ENCODE results near the gene LCE2B. TPM values are rescaled to one million over a fixed set of nuclear protein-coding genes. Genes with fewer than 3 reads are reported as not detected.

The LCE2B gene
- polyA plus RNA-seq, 6 donors from 2014 or later: not detected

GRCh38 chr1:152679459-152679858, 6.5 kb upstream of the LCE2B start:
- Mint-ChIP-seq H3K27me3 (peaks cover 34 to 54% (median 51%) of the 10 kb centered on the region in 3 donors), H3K27ac (no peak overlapping the region), H3K4me3 (no peak overlapping the region), H3K9me3 (no peaks in the 10 kb centered on the region), H3K4me1 (no peaks in the 10 kb centered on the region), H3K36me3 (no peaks in the 10 kb centered on the region)
- DNase-seq (no peak), ATAC-seq (ENCODE audit: low read depth in 2 of 2) (no peak)

GRCh38 chr1:152681616-152682015, 4.3 kb upstream of the LCE2B start:
- no peaks in the 10 kb centered on the region for H3K4me1 Mint-ChIP-seq
- no peaks in the 10 kb centered on the region for H3K9me3 Mint-ChIP-seq
- H3K36me3 Mint-ChIP-seq: no peaks in the 10 kb centered on the region
- no peak for DNase-seq
- H3K27me3 Mint-ChIP-seq: peaks cover 34 to 46% (median 41%) of the 10 kb centered on the region in 3 donors
- no peak overlapping the region for H3K4me3 Mint-ChIP-seq
- no peak for ATAC-seq (ENCODE audit: low read depth in 2 of 2)
- H3K27ac Mint-ChIP-seq: peak overlapping the region in 1 of 6 donors; percentile 73

GRCh38 chr1:152683846-152684245, 2.1 kb upstream of the LCE2B start:
- Mint-ChIP-seq H3K27me3 (peaks cover 21 to 36% (median 33%) of the 10 kb centered on the region in 3 donors), H3K4me1 (no peaks in the 10 kb centered on the region), H3K36me3 (no peaks in the 10 kb centered on the region), H3K9me3 (no peaks in the 10 kb centered on the region), H3K4me3 (no peak overlapping the region), H3K27ac (no peak overlapping the region)
- DNase-seq (no peak), ATAC-seq (ENCODE audit: low read depth in 2 of 2) (no peak)

GRCh38 chr1:152697701-152698600, 12.0 kb downstream of the LCE2B start, which contains the start of gene LCE2A:
Gene LCE2A, plus strand, starts transcription at chr1:152698345. Its CDS starts 557 bp downstream, at chr1:152698902.
- peaks cover 0 to 11% (median 4%) of the 10 kb centered on the region in 7 donors for H3K9me3 Mint-ChIP-seq
- no peaks in the 10 kb centered on the region for H3K4me1 Mint-ChIP-seq
- no peak for DNase-seq
- peaks cover 8 to 19% (median 12%) of the 10 kb centered on the region in 3 donors for H3K27me3 Mint-ChIP-seq
- H3K4me3 Mint-ChIP-seq: no peak within 1 kb of the TSS
- no peak within 1 kb of the TSS for H3K27ac Mint-ChIP-seq
- H3K36me3 Mint-ChIP-seq: no peaks in the 10 kb centered on the region
- ATAC-seq (ENCODE audit: low read depth in 2 of 2): no peak

GRCh38 chr1:152699746-152700145, 13.8 kb downstream of the LCE2B start:
- H3K9me3 Mint-ChIP-seq: peaks cover 0 to 6% (median 4%) of the 10 kb centered on the region in 7 donors
- peaks cover 8 to 15% (median 13%) of the 10 kb centered on the region in 3 donors for H3K27me3 Mint-ChIP-seq
- no peaks in the 10 kb centered on the region for H3K36me3 Mint-ChIP-seq
- ATAC-seq (ENCODE audit: low read depth in 2 of 2) (no peak), DNase-seq (no peak)
- no peak overlapping the region for H3K4me3 Mint-ChIP-seq
- H3K4me1 Mint-ChIP-seq: no peaks in the 10 kb centered on the region
- H3K27ac Mint-ChIP-seq: no peak overlapping the region

GRCh38 chr1:152707860-152708259, 21.9 kb downstream of the LCE2B start, which contains the start of gene LCE4A:
Gene LCE4A, plus strand, starts transcription at chr1:152708160. Its CDS starts 916 bp downstream, at chr1:152709076.
- Mint-ChIP-seq H3K27ac (peak within 1 kb of the TSS in 1 of 6 donors; percentile 4), H3K36me3 (no peaks in the 10 kb centered on the region), H3K4me3 (peak within 1 kb of the TSS in 1 of 8 donors; percentile 29), H3K9me3 (peaks cover 0 to 12% (median 0%) of the 10 kb centered on the region in 7 donors), H3K27me3 (peaks cover 31 to 43% (median 35%) of the 10 kb centered on the region in 3 donors), H3K4me1 (no peaks in the 10 kb centered on the region)
- DNase-seq (no peak), ATAC-seq (ENCODE audit: low read depth in 2 of 2) (no peak)

GRCh38 chr1:152718238-152718637, 32.3 kb downstream of the LCE2B start:
- Mint-ChIP-seq H3K36me3 (no peaks in the 10 kb centered on the region), H3K9me3 (peaks cover 0 to 23% (median 11%) of the 10 kb centered on the region in 7 donors), H3K4me1 (no peaks in the 10 kb centered on the region), H3K27me3 (peaks cover 4 to 37% (median 10%) of the 10 kb centered on the region in 3 donors), H3K4me3 (no peak overlapping the region), H3K27ac (no peak overlapping the region)
- DNase-seq: no peak
- no peak for ATAC-seq (ENCODE audit: low read depth in 2 of 2)

GRCh38 chr1:152725261-152725660, 39.3 kb downstream of the LCE2B start:
- DNase-seq (no peak), ATAC-seq (ENCODE audit: low read depth in 2 of 2) (no peak)
- no peak overlapping the region for H3K4me3 Mint-ChIP-seq
- H3K4me1 Mint-ChIP-seq: no peaks in the 10 kb centered on the region
- H3K27me3 Mint-ChIP-seq: peaks cover 0 to 11% (median 10%) of the 10 kb centered on the region in 3 donors
- H3K9me3 Mint-ChIP-seq: no peaks in the 10 kb centered on the region
- no peak overlapping the region for H3K27ac Mint-ChIP-seq
- no peaks in the 10 kb centered on the region for H3K36me3 Mint-ChIP-seq

- ATAC-seq (ENCODE audit: low read depth in 2 of 2): no peak
- Mint-ChIP-seq H3K4me1 (no peaks in the 10 kb centered on the region), H3K4me3 (no peak overlapping the region), H3K27me3 (peaks cover 7 to 11% (median 10%) of the 10 kb centered on the region in 3 donors), H3K9me3 (no peaks in the 10 kb centered on the region), H3K36me3 (no peaks in the 10 kb centered on the region), H3K27ac (no peak overlapping the region)
- no peak for DNase-seq
Observed at GRCh38 chr1:152728986-152729385, 43.1 kb downstream of the LCE2B start.

- peaks cover 31 to 43% (median 33%) of the 10 kb centered on the region in 3 donors for H3K27me3 Mint-ChIP-seq
- no peak for ATAC-seq (ENCODE audit: low read depth in 2 of 2)
- H3K4me1 Mint-ChIP-seq: no peaks in the 10 kb centered on the region
- H3K36me3 Mint-ChIP-seq: no peaks in the 10 kb centered on the region
- no peak for DNase-seq
- peaks cover 0 to 1% (median 0%) of the 10 kb centered on the region in 7 donors for H3K9me3 Mint-ChIP-seq
- no peak overlapping the region for H3K4me3 Mint-ChIP-seq
- peak overlapping the region in 1 of 6 donors; percentile 1 for H3K27ac Mint-ChIP-seq
Observed at GRCh38 chr1:152735648-152736047, 49.7 kb downstream of the LCE2B start.

Other genes starting within 250 kb of the LCE2B start
- not detected for gene LCE5A, start 175.3 kb upstream of the LCE2B start, polyA plus RNA-seq (ENCODE audit: low read depth in 6 of 6)
- gene CRCT1, start 171.6 kb upstream of the LCE2B start, polyA plus RNA-seq (ENCODE audit: low read depth in 6 of 6): not detected
- not detected for gene LCE3E, start 119.3 kb upstream of the LCE2B start, polyA plus RNA-seq (ENCODE audit: low read depth in 6 of 6)
- gene LCE3D, start 105.6 kb upstream of the LCE2B start, polyA plus RNA-seq (ENCODE audit: low read depth in 6 of 6): not detected
- gene LCE3C, start 85.9 kb upstream of the LCE2B start, polyA plus RNA-seq (ENCODE audit: low read depth in 6 of 6): not detected
- gene LCE3B, start 72.3 kb upstream of the LCE2B start, polyA plus RNA-seq (ENCODE audit: low read depth in 6 of 6): not detected
- not detected for gene LCE3A, start 63.0 kb upstream of the LCE2B start, polyA plus RNA-seq (ENCODE audit: low read depth in 6 of 6)
- gene LCE2D, start 22.7 kb upstream of the LCE2B start, polyA plus RNA-seq (ENCODE audit: low read depth in 6 of 6): not detected
- not detected for gene LCE2C, start 10.8 kb upstream of the LCE2B start, polyA plus RNA-seq (ENCODE audit: low read depth in 6 of 6)
- gene LCE2A, start 12.2 kb downstream of the LCE2B start, polyA plus RNA-seq (ENCODE audit: low read depth in 6 of 6): not detected
- gene LCE4A, start 22.0 kb downstream of the LCE2B start, polyA plus RNA-seq (ENCODE audit: low read depth in 6 of 6): not detected
- gene KPRP, start 71.9 kb downstream of the LCE2B start, polyA plus RNA-seq (ENCODE audit: low read depth in 6 of 6): not detected
- gene LCE1F, start 89.0 kb downstream of the LCE2B start, polyA plus RNA-seq (ENCODE audit: low read depth in 6 of 6): not detected
- not detected for gene LCE1E, start 100.1 kb downstream of the LCE2B start, polyA plus RNA-seq (ENCODE audit: low read depth in 6 of 6)
- gene LCE1D, start 110.6 kb downstream of the LCE2B start, polyA plus RNA-seq (ENCODE audit: low read depth in 6 of 6): not detected
- not detected for gene LCE1C, start 120.5 kb downstream of the LCE2B start, polyA plus RNA-seq (ENCODE audit: low read depth in 6 of 6)
- gene LCE1B, start 125.8 kb downstream of the LCE2B start, polyA plus RNA-seq (ENCODE audit: low read depth in 6 of 6): not detected
- gene LCE1A, start 141.3 kb downstream of the LCE2B start, polyA plus RNA-seq (ENCODE audit: low read depth in 6 of 6): not detected
- not detected for gene LCE6A, start 156.7 kb downstream of the LCE2B start, polyA plus RNA-seq (ENCODE audit: low read depth in 6 of 6)
- gene LCE7A, start 173.9 kb downstream of the LCE2B start, polyA plus RNA-seq (ENCODE audit: low read depth in 6 of 6): not detected
- gene SMCP, start 192.2 kb downstream of the LCE2B start, polyA plus RNA-seq (ENCODE audit: low read depth in 6 of 6): not detected
- not detected for gene IVL, start 222.4 kb downstream of the LCE2B start, polyA plus RNA-seq (ENCODE audit: low read depth in 6 of 6)

Measured in naive B cell (primary cell).